Effector memory CD8-positive, alpha-beta T cell (primary cell): ENCODE data around the gene ADSS1.
A peak's percentile ranks its signal among the peaks of the same experiment; 100 is the strongest.
"Not testable (repeated sequence)": the region's sequence is repeated elsewhere in the genome, so short reads cannot be mapped to it uniquely, and the experiment has no call there.

ENCODE experiments used
- ATAC-seq: fragments of 150-1000 bp; cut with Tn5 transposase; replicated peaks from 2 replicates; pipeline ENCODE4 v1.10.0; 2021; ENCODE audit warnings: mild to moderate bottlenecking, moderate library complexity
- DNase-seq, 3 experiments: peaks; one replicate each; pipeline ENCODE4 v3.0.0; 2021
- H3K27ac Mint-ChIP-seq, 2 donors: one replicate each; pipeline ENCODE4 v1.8.0; 2022; ENCODE audit warnings: mild to moderate bottlenecking in 2 of 2, mixed read lengths in 2 of 2, moderate library complexity in 2 of 2
- H3K27me3 Mint-ChIP-seq, 2 donors: one replicate each; pipeline ENCODE4 v1.8.0; 2022; ENCODE audit warnings: mixed read lengths in 2 of 2
- H3K36me3 Mint-ChIP-seq: one replicate; pipeline ENCODE4 v1.8.0; 2022; ENCODE audit warnings: mild to moderate bottlenecking, moderate library complexity, mixed read lengths; ENCODE audit not compliant: insufficient read depth
- H3K4me1 Mint-ChIP-seq, 2 donors: one replicate each; pipeline ENCODE4 v1.8.0; 2022; ENCODE audit warnings: low read depth in 2 of 2, mixed read lengths in 2 of 2
- H3K4me3 Mint-ChIP-seq, 2 donors: one replicate each; pipeline ENCODE4 v1.8.0; 2022; ENCODE audit warnings: mild to moderate bottlenecking in 2 of 2, mixed read lengths in 2 of 2, moderate library complexity in 2 of 2
- H3K9me3 Mint-ChIP-seq, 2 donors: one replicate each; pipeline ENCODE4 v1.8.0; 2022; ENCODE audit warnings: mixed read lengths in 2 of 2

The ADSS1 gene

DNA sequence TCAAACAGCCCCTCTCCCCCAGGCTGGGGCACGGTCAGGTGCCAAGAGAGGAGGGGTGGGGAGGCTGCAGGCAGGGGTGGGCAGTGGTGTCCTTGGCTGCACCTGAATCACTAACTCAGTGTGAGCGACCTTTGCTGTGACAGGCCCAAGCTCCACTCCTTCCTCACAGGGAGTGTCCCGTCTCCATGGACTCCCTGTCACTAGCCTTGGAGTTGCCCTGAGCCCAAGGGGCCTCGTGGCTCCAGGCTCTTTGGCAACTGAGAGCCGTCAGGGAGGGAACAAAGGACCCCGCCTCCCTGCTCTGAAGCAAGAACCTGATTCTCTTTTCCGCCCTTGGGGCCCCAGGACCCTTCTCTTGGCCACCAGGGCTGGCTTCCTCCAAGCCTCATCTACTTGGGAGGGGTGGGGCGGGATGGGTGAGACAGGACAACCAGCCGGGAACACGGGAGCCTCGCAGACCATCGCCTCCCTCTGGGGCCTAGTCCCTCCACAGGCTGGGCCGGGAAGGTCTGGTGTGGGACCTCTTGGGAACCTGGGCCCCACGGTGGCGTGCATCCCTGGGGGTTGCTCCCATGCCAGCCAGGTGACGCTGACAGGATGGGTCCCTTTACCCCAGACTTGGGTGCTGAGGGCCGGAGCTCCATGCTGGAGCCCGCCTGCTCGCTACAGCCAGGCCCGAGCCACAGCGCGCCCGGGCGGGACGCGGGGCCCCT is 935 bp upstream of the ADSS1 start:
- H3K27ac Mint-ChIP-seq = no peak overlapping the region
- no peak for ATAC-seq
- DNase-seq = no peak
- H3K4me1 Mint-ChIP-seq = peaks cover 0 to 5% of the 10 kb centered on the region in 2 donors
- H3K27me3 Mint-ChIP-seq = no peaks in the 10 kb centered on the region
- H3K9me3 Mint-ChIP-seq = no peaks in the 10 kb centered on the region
- H3K36me3 Mint-ChIP-seq = peaks cover 3% of the 10 kb centered on the region
- H3K4me3 Mint-ChIP-seq = no peak overlapping the region

DNA sequence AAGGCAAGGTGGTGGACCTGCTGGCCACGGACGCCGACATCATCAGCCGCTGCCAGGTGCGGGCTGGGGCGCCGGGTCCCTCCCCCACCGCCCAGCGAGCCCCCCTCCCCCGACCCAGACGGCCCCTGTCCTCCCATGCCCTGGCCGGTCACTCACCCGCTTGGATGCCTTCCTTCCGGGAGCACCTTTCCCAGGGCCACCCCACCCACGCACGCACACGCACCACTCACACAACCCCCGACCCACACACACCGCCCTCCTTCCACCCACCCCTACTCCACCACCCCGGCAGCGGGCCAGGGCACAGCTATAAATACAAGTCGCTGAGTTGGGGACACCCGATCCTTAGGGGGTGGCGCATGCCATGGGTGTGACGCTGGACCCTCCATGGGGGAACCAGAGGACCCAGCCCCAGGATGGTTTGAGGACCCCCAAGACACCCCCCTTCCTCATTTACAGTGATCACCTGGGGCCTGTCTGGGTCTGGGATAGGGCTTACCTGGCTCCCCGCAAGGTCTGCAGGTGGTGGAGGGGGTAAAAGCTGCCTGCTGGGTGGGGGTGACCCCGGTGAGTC is 465 bp downstream of the ADSS1 start:
- H3K27ac Mint-ChIP-seq = no peak overlapping the region
- DNase-seq (no peak), ATAC-seq (peak; percentile 20)
- H3K27me3 Mint-ChIP-seq = no peaks in the 10 kb centered on the region
- H3K4me1 Mint-ChIP-seq = peaks cover 0 to 5% of the 10 kb centered on the region in 2 donors
- H3K36me3 Mint-ChIP-seq = peaks cover 3% of the 10 kb centered on the region
- H3K4me3 Mint-ChIP-seq = peak overlapping the region; percentile 51 to 55
- H3K9me3 Mint-ChIP-seq = no peaks in the 10 kb centered on the region

DNA sequence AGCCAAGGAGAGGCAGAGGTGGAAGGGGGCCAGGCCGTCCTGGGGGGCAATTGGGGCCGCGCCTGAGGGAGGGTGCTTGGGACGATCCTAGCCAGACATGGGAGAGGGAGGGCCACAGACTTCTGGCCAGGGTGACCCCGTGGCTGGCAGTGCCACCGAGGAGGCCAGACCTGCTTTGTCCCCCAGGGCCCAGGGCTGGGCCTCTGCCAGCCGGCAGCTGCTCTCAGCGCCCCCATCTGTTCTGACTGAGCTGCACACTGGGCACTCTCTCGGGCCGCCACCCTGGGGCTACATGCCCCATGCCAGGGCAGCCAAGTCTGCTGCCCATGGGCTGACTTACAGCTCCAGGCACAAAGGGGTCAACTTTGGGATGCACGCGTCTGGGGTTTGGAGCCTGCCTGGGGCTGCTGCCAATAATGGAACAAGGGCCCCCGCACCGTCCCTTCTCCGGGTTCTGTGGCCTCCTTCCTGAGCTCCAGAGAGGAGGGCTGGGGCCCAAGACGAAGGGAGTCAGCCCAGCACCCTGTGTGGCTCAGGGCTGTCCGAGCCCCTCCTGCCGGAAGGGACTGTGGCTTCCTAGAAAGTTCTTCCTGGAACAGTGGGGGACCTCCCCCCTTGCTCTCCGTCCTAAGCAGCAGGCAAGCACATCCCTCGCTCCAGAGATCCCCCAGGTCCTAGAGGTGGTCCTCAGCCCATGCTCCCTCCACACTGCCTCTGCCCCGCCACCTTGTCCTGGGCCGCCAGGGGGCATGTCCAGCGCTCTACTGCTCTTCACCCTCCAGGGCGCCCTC is 1.1 kb downstream of the ADSS1 start:
- Mint-ChIP-seq H3K4me1 (peaks cover 0 to 5% of the 10 kb centered on the region in 2 donors), H3K27ac (no peak overlapping the region), H3K9me3 (no peaks in the 10 kb centered on the region), H3K4me3 (peak overlapping the region; percentile 51 to 55), H3K27me3 (no peaks in the 10 kb centered on the region), H3K36me3 (no peaks in the 10 kb centered on the region)
- ATAC-seq (no peak), DNase-seq (no peak)

DNA sequence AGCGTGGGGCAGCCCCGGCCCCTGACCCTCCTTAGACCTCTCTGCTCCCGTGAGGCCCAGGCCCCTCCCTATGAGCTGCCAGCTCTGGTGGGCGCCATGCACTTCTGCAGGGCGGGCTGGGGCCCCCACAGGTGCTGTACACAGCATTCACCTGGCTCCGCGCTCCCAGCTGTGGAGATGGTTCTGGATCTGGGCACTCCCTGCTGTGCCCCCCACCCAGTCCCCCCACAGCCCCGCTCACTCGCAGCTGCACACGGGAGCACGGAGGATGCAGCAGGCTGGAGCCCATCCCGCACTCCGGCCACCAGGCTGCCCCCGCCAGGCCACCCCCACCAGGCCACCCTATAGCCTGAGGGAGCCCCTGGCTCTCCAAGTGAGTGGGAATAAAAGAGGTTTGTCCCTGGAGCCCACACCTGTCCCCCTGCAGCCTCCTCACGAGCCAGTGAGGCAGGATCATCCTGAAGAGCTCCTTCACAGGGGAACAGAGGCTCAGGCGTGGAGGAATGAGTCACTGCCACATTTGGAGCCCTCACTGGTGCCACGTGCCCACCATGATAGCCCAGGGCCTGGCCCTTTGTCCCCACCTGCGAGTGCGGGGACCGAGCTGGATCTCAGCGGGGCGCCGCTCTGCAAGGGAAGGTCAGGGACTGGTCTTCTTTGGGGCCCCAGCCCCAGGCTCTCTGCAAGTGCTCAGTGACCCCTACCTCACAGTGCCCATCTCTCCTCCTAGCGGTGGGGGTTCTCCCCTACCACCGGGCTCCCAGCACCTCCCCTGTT is 1.9 kb downstream of the ADSS1 start:
- H3K4me3 Mint-ChIP-seq = peak overlapping the region; percentile 51 to 55
- H3K27ac Mint-ChIP-seq = no peak overlapping the region
- DNase-seq = no peak
- H3K4me1 Mint-ChIP-seq = peaks cover 0 to 5% of the 10 kb centered on the region in 2 donors
- no peaks in the 10 kb centered on the region for H3K36me3 Mint-ChIP-seq
- ATAC-seq = no peak
- no peaks in the 10 kb centered on the region for H3K9me3 Mint-ChIP-seq
- H3K27me3 Mint-ChIP-seq = no peaks in the 10 kb centered on the region

DNA sequence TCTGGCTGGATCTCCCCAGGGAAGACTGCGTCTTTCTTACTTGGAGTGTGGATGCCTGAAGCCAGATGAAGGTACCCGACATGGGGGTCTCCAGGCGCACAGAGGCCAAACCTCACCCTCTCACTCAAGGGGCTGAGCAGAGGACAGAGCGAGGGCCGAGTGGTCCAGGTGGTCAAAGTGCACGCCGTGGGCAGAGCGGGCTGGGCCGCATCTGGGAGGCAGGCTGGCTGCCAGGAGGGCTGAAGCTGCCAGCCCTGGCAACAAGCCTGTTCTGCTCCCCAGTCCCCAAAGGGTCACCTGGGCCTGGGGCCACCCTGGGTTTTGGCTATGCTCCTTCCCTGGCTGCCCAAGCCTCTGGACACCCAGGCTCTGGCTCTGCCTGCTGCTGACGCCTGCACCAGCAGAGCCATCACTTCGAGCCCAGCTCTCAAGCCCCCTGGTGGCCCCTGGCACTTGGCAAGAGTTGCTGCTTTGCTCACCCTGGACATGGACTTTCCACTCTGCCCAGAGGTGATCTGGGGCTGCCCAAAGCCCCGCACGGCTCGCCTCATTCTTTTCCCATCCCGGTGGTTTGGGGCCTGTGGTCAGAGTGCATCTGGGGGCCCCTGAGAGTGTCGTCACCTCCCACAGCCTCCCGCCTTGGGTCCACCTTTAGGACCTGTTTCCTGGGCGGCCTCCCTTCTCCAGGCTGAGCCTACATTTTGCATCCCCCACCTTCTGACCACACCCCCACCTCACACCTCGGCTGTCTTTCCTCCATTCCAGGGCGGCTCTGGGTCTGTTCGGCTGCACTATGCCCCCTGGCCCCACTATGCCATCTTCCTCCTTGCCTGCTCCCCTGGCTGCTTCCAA is 2.8 kb downstream of the ADSS1 start:
- Mint-ChIP-seq H3K9me3 (no peaks in the 10 kb centered on the region), H3K4me1 (peaks cover 0 to 5% of the 10 kb centered on the region in 2 donors), H3K4me3 (peak overlapping the region in 1 of 2 donors; percentile 21), H3K27ac (no peak overlapping the region), H3K36me3 (no peaks in the 10 kb centered on the region), H3K27me3 (no peaks in the 10 kb centered on the region)
- ATAC-seq (no peak), DNase-seq (no peak)

DNA sequence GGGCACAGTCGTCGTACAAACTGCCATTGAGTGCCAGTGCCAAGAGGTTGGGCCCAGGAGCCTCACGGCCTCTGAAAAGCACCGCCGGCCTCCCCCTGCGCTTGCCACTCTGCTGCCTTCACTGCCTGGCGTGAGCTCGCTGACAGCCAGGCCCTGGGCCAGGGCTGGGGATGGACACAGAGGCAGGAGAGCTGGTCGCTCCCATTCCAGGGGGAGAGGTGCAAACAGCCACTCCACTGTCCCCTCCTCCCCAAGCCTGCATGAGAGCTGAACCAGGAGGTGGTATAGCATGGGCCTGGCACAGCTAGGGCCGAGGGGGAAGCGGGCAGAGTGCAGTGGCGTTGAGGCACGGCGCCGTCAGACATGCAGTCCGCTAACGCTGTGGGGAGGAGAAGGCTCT is 4.6 kb downstream of the ADSS1 start:
- H3K36me3 Mint-ChIP-seq = no peaks in the 10 kb centered on the region
- no peaks in the 10 kb centered on the region for H3K9me3 Mint-ChIP-seq
- H3K27ac Mint-ChIP-seq = peak overlapping the region in 1 of 2 donors; percentile 38
- H3K4me3 Mint-ChIP-seq = no peak overlapping the region
- ATAC-seq (no peak), DNase-seq (no peak)
- no peaks in the 10 kb centered on the region for H3K27me3 Mint-ChIP-seq
- peaks cover 0 to 5% of the 10 kb centered on the region in 2 donors for H3K4me1 Mint-ChIP-seq

DNA sequence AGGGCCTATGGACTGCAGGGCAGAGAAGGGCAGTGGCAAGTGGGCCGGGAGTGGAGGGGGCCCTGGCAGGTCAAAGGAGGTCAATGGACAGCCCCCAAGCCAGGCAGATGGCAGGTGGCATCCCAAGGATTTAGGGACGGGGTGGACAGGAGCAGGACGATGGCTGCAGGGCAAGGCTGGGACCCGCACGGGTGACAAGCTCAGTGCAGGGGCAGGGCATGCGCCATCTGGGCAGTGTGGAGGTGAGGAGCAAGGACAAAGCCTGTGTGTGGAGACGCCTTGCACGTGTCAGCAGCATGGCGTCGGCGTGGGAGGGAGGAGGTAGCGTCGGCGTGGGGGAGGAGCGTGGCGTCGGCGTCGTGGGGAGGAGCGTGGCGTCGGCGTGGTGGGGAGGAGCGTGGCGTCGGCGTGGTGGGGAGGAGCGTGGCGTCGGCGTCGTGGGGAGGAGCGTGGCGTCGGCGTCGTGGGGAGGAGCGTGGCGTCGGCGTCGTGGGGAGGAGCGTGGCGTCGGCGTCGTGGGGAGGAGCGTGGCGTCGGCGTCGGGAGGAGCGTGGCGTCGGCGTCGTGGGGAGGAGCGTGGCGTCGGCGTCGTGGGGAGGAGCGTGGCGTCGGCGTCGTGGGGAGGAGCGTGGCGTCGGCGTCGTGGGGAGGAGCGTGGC is 5.3 kb downstream of the ADSS1 start:
- H3K9me3 Mint-ChIP-seq, H3K4me3 Mint-ChIP-seq, H3K36me3 Mint-ChIP-seq, H3K27me3 Mint-ChIP-seq, DNase-seq, ATAC-seq, H3K4me1 Mint-ChIP-seq: not testable (repeated sequence)
- H3K27ac Mint-ChIP-seq = peak overlapping the region in 1 of 2 donors; percentile 38

DNA sequence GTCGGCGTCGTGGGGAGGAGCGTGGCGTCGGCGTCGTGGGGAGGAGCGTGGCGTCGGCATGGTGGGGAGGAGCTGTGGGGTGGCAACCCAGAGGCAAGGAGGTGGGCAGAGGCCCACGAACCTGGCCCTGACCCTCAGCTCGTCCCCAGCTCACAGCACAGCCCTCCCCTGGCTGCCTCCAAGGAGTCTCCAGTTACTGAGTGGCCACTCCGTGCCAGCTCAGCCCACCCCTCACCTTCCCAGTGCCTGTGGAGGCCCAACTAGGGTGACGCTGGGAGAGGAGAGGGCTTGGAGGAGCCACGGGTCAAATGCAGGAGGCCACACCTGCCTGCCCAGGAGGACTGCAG is 5.8 kb downstream of the ADSS1 start:
- H3K4me3 Mint-ChIP-seq = no peak overlapping the region
- H3K27ac Mint-ChIP-seq = no peak overlapping the region
- H3K36me3 Mint-ChIP-seq = no peaks in the 10 kb centered on the region
- no peak for ATAC-seq
- no peaks in the 10 kb centered on the region for H3K27me3 Mint-ChIP-seq
- no peaks in the 10 kb centered on the region for H3K9me3 Mint-ChIP-seq
- peaks cover 0 to 5% of the 10 kb centered on the region in 2 donors for H3K4me1 Mint-ChIP-seq
- DNase-seq = no peak

DNA sequence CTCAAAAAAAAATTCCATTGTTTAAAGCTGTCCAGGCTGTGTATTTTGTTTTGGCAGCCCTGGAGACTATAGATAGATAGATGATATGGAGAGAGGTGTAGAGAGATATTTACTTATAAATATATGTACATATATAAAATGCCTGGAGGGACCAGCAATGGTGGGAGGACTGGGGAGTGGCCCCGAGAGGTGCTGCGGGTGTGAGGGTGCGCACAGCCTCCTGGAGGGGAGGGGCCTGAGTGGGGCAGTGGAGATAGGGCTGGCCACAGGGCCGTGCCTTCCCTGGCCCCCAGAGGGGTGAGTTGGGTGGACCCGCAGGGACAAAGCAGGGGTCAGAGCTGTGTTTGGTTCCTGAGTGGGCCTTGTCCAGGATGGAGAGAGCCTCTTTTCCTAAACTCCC is 6.5 kb downstream of the ADSS1 start:
- Mint-ChIP-seq H3K36me3 (no peaks in the 10 kb centered on the region), H3K27ac (no peak overlapping the region)

DNA sequence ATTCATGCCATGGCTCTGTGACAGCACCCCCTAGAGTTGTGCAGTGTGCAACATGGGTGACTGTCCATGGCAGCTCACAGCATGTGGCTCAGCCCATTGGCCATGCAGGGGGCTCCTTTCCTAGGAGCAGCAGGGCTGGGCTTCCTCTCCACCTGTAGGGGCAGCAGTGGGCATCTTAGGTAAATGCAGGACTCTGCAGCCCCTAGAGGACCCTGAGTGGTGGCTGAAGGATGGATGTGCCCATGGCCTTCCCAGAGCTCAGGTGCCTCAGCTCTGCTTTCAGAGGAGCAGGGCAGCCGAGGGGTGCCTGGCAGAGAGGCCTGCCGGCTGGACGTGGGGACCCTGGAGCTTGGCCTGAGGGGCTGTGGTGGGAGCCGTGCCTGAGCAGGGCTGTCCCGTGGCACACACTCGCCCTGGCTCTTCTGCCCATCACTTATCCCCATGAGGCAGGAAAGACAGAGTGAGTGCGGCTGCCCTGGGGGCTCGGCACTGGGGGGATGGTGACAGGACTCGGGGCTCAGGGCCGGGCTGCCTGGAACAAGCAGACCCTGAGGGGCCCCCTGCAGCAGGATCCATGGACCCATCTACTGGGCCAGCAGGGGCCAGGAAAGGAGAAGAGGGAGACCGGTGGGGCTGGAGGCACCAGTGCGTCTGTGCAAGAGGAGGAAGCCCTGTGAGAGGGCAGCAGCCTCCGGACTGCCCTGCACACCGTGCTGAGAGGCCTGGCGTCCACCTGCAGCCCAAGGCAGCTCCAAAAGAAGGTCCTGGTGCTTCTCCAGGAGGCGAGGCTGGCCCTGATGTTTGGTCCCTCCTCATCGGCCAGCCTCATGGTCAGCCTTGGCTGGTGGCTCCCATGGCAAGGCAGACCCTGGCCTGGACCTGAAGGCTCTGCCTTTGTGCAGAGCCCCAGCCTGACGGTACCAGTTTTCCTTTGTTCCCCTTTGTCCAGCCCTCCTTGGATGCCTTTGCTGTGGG is 7.6 kb downstream of the ADSS1 start:
- H3K9me3 Mint-ChIP-seq = no peaks in the 10 kb centered on the region
- no peak for DNase-seq
- ATAC-seq = peak; percentile 27

More for the DNA sequence above, 6.5 kb downstream of the ADSS1 start:
- Mint-ChIP-seq H3K27me3 (peaks cover 0 to under 1% of the 10 kb centered on the region in 2 donors), H3K4me1 (peaks cover 0 to 5% of the 10 kb centered on the region in 2 donors), H3K9me3 (no peaks in the 10 kb centered on the region), H3K4me3 (no peak overlapping the region)
- ATAC-seq (no peak), DNase-seq (no peak)

DNA sequence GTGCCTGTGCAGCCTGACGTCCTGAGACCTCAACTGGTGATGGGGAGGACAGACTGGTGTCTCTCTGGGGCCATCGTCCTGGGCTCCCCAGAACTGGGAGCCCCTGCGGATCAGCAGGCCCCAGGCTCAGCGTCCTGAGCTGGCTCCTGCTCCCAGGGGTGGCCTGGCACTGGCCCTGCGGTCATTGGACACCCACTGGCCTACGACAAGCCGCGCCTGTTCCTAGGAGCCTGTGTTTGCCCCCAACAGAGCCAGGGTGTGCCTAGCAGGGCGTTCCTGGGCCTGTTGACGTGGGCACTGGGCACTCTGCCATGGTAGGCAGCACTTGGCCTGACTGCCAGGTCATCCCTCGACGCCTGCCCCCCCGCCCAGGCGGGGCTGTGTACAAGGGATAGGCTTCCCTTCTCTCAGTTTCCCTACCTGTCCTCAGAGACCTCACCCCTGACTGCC is 8.4 kb downstream of the ADSS1 start:
- H3K27ac Mint-ChIP-seq = no peak overlapping the region
- no peaks in the 10 kb centered on the region for H3K36me3 Mint-ChIP-seq
- no peak for DNase-seq

More for the DNA sequence above, 7.6 kb downstream of the ADSS1 start:
- Mint-ChIP-seq H3K36me3 (no peaks in the 10 kb centered on the region), H3K27ac (no peak overlapping the region), H3K4me1 (peaks cover 0 to 5% of the 10 kb centered on the region in 2 donors), H3K27me3 (peaks cover 0 to 8% of the 10 kb centered on the region in 2 donors), H3K4me3 (no peak overlapping the region)

More for the DNA sequence above, 8.4 kb downstream of the ADSS1 start:
- ATAC-seq = no peak
- no peak overlapping the region for H3K4me3 Mint-ChIP-seq
- H3K27me3 Mint-ChIP-seq = peaks cover 0 to 8% of the 10 kb centered on the region in 2 donors
- peaks cover 0 to 5% of the 10 kb centered on the region in 2 donors for H3K4me1 Mint-ChIP-seq
- H3K9me3 Mint-ChIP-seq = no peaks in the 10 kb centered on the region
